MM.1S (cell line): ENCODE data around the gene CBFA2T2.

Source experiments
- EZH2 ChIP-seq: fragments of 300-600 bp; sonication (generic); optimal IDR thresholded peaks from 2 replicates; pipeline ENCODE3; 2017; ENCODE audit warnings: low read depth, mild to moderate bottlenecking, antibody characterized with exemption, low read length, mixed read lengths
- EZH2phosphoT487 ChIP-seq: fragments of 300-600 bp; sonication (generic); IDR thresholded peaks from 2 replicates; pipeline ENCODE4 v1.6.1; 2018; ENCODE audit warnings: antibody characterized with exemption, low read length
- TF ChIP-seq, protein P1 (sequence below): fragments of 300-600 bp; sonication (generic); IDR thresholded peaks from 2 replicates; pipeline ENCODE4 v1.5.1; 2016; ENCODE audit warnings: antibody characterized with exemption, low read length, mixed read lengths

- TF ChIP-seq, protein P1, sequence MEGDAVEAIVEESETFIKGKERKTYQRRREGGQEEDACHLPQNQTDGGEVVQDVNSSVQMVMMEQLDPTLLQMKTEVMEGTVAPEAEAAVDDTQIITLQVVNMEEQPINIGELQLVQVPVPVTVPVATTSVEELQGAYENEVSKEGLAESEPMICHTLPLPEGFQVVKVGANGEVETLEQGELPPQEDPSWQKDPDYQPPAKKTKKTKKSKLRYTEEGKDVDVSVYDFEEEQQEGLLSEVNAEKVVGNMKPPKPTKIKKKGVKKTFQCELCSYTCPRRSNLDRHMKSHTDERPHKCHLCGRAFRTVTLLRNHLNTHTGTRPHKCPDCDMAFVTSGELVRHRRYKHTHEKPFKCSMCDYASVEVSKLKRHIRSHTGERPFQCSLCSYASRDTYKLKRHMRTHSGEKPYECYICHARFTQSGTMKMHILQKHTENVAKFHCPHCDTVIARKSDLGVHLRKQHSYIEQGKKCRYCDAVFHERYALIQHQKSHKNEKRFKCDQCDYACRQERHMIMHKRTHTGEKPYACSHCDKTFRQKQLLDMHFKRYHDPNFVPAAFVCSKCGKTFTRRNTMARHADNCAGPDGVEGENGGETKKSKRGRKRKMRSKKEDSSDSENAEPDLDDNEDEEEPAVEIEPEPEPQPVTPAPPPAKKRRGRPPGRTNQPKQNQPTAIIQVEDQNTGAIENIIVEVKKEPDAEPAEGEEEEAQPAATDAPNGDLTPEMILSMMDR, result no peak
- no peak for TF ChIP-seq EZH2phosphoT487
- no peak for TF ChIP-seq EZH2
These were observed 113.1 kb downstream of the CBFA2T2 start for GRCh38 chr20:33602826-33603590.
